GM18861 (cell line): ENCODE measurements around the gene GRAP2.

Experiments used
- ATAC-seq: cut with Tn5 transposase; IDR thresholded peaks from one replicate; pipeline ENCODE4 v1.9.1; 2021; ENCODE audit not compliant: unreplicated experiment

GRAP2 gene

GRCh38 chr22:39923696-39924095, 22.8 kb downstream of the GRAP2 start:
- ATAC-seq: no peak

GRCh38 chr22:39924286-39924685, 23.4 kb downstream of the GRAP2 start:
- no peak for ATAC-seq

GRCh38 chr22:39925273-39925672, 24.4 kb downstream of the GRAP2 start:
- no peak for ATAC-seq

- ATAC-seq: no peak
Observed at GRCh38 chr22:39925909-39926679, 25.2 kb downstream of the GRAP2 start.

- ATAC-seq: no peak
Observed at GRCh38 chr22:39926753-39927152, 25.9 kb downstream of the GRAP2 start.

GRCh38 chr22:39927544-39927943, 26.7 kb downstream of the GRAP2 start:
- no peak for ATAC-seq

- ATAC-seq: no peak
Observed at GRCh38 chr22:39928536-39929520, 27.9 kb downstream of the GRAP2 start.

- no peak for ATAC-seq
Observed at GRCh38 chr22:39931251-39931650, 30.4 kb downstream of the GRAP2 start.

GRCh38 chr22:39932166-39932565, 31.3 kb downstream of the GRAP2 start:
- ATAC-seq: no peak

- ATAC-seq: no peak
Observed at GRCh38 chr22:39932918-39933649, 32.2 kb downstream of the GRAP2 start.

GRCh38 chr22:39933741-39934140, 32.9 kb downstream of the GRAP2 start:
- ATAC-seq: no peak

GRCh38 chr22:39935116-39935515, 34.2 kb downstream of the GRAP2 start:
- ATAC-seq: no peak

- ATAC-seq: no peak
Observed at GRCh38 chr22:39935612-39936011, 34.7 kb downstream of the GRAP2 start.

GRCh38 chr22:39936523-39937145, 35.8 kb downstream of the GRAP2 start:
- no peak for ATAC-seq

GRCh38 chr22:39937906-39938305, 37.0 kb downstream of the GRAP2 start:
- no peak for ATAC-seq

GRCh38 chr22:39938509-39939111, 37.7 kb downstream of the GRAP2 start:
- ATAC-seq: no peak

GRCh38 chr22:39939830-39940229, 38.9 kb downstream of the GRAP2 start:
- ATAC-seq: no peak

- no peak for ATAC-seq
Observed at GRCh38 chr22:39940757-39941305, 39.9 kb downstream of the GRAP2 start.

- no peak for ATAC-seq
Observed at GRCh38 chr22:39941601-39942000, 40.7 kb downstream of the GRAP2 start.
